GM12878 (cell line): Measurements from ENCODE around the gene CHPT1. TPM values are rescaled to one million over a fixed set of nuclear protein-coding genes. Genes with fewer than 3 reads are reported as not detected.

Source experiments
- ATAC-seq: fragments of 200-7000 bp; cut with Tn5 transposase; 3 replicates; pipeline ENCODE4 v1.9.1; 2020; ENCODE audit warnings: mild to moderate bottlenecking, moderate library complexity
- BruUV-seq: library from RNA; stranded (reverse); fragments of 400-500 nt; replicated peaks from 2 replicates; lab custom pipeline; 2021; lab: Mats Ljungman, UMichigan
- CTCF ChIA-PET: fragments of 300-600 bp; sonication (Branson Sonifier 250); formaldehyde crosslinking; extraction: SDS; loops from one replicate; lab custom pipeline; 2021; ENCODE audit warnings: inconsistent platforms; lab: Yijun Ruan, JAX
- POLR2A ChIA-PET: fragments of 350-600 bp; formaldehyde crosslinking; extraction: SDS; loops from one replicate; lab custom pipeline; 2021; ENCODE audit warnings: inconsistent platforms; lab: Charles Lee
- RAD21 ChIA-PET: fragments of 300-600 bp; sonication (Branson Sonifier 250); formaldehyde crosslinking; loops from one replicate; lab custom pipeline; 2023; ENCODE audit warnings: antibody characterized with exemption; ENCODE audit not compliant: unreplicated experiment; lab: Charles Lee
- SMC1A ChIA-PET: fragments of 300-600 bp; sonication (Branson Sonifier 250); formaldehyde crosslinking; loops from one replicate; lab custom pipeline; 2023; ENCODE audit not compliant: unreplicated experiment, uncharacterized antibody; lab: Charles Lee
- DNase-seq: peaks from one replicate; pipeline ENCODE4 v3.0.0-alpha.2; 2011; ENCODE audit warnings: low read depth, low spot score
- FAIRE-seq: peaks from 3 replicates; lab custom pipeline; 2011; peaks lifted over from hg19 to GRCh38; lab: Jason Lieb, UNC
- H2AFZ ChIP-seq: 2 replicates; pipeline ENCODE4 v1.6.0; 2011; ENCODE audit warnings: low read depth, low read length, control low read depth; ENCODE audit not compliant: control insufficient read depth
- H3K27ac ChIP-seq: 2 replicates; pipeline ENCODE4 v1.5.1; 2011; ENCODE audit warnings: control low read depth; ENCODE audit not compliant: control insufficient read depth, insufficient read depth
- H3K27me3 ChIP-seq, 2 experiments: replicated peaks in 1 of 2; 2 replicates each; pipeline versions ENCODE4 v1.6.0 to v1.6.1; 2011; ENCODE audit warnings: low read length in 1 of 2; ENCODE audit not compliant: control insufficient read depth in 2 of 2, insufficient read depth in 2 of 2
- H3K36me3 ChIP-seq, 2 experiments: 2 replicates each; pipeline ENCODE4 v1.5.1; 2011; ENCODE audit warnings: low read length in 1 of 2; ENCODE audit not compliant: control insufficient read depth in 2 of 2, insufficient read depth in 2 of 2
- H3K4me1 ChIP-seq: 2 replicates; pipeline ENCODE4 v1.6.1; 2011; ENCODE audit warnings: mild to moderate bottlenecking, low read length, moderate library complexity, mixed read lengths; ENCODE audit not compliant: control insufficient read depth, insufficient read depth
- H3K4me2 ChIP-seq: 2 replicates; pipeline ENCODE4 v1.6.0; 2011; ENCODE audit warnings: control low read depth; ENCODE audit not compliant: control insufficient read depth, insufficient read depth
- H3K4me3 ChIP-seq: fragments of 200-600 bp; sonication (generic); 2 replicates; pipeline ENCODE4 v1.5.1; 2016
- H3K79me2 ChIP-seq: 2 replicates; pipeline ENCODE4 v1.6.0; 2011; ENCODE audit warnings: low read length; ENCODE audit not compliant: control insufficient read depth, insufficient read depth
- H3K9ac ChIP-seq: 2 replicates; pipeline ENCODE4 v1.8.0; 2011; ENCODE audit warnings: low read length, control low read depth, mixed read lengths; ENCODE audit not compliant: control insufficient read depth, insufficient read depth
- H3K9me3 ChIP-seq: replicated peaks from 3 replicates; pipeline ENCODE4 v1.5.1; 2011; ENCODE audit warnings: mild to moderate bottlenecking, low read length; ENCODE audit not compliant: control insufficient read depth, insufficient read depth
- H4K20me1 ChIP-seq: 2 replicates; pipeline ENCODE4 v1.6.0; 2011; ENCODE audit not compliant: control insufficient read depth, insufficient read depth
- DPF2 ChIP-seq: fragments of 450-650 bp; IDR thresholded peaks from 2 replicates; pipeline ENCODE4 v1.6.1; 2017; ENCODE audit warnings: mild to moderate bottlenecking
- EZH2 ChIP-seq: IDR thresholded peaks from 2 replicates; pipeline ENCODE4 v1.6.1; 2012; ENCODE audit warnings: low read depth, mild to moderate bottlenecking, control low read depth, inconsistent platforms, low read length, borderline replicate concordance; ENCODE audit not compliant: control insufficient read depth
- GABPA ChIP-seq: IDR thresholded peaks from 2 replicates; pipeline ENCODE4 v1.6.1; 2014; ENCODE audit warnings: antibody characterized with exemption, low read depth, mild to moderate bottlenecking, inconsistent platforms
- KLF5 ChIP-seq: fragments of 450-650 bp; IDR thresholded peaks from 2 replicates; pipeline ENCODE4 v1.6.1; 2014; ENCODE audit warnings: mild to moderate bottlenecking; ENCODE audit not compliant: partially characterized antibody
- PRDM15 ChIP-seq: fragments of 450-650 bp; formaldehyde crosslinking; IDR thresholded peaks from 2 replicates; pipeline ENCODE4 v1.4.0; 2020; ENCODE audit warnings: mild to moderate bottlenecking, moderate library complexity
- REST ChIP-seq: IDR thresholded peaks from 2 replicates; pipeline ENCODE4 v1.6.1; 2012; ENCODE audit warnings: mild to moderate bottlenecking, low read depth, low read length
- RFX5 ChIP-seq: IDR thresholded peaks from 2 replicates; pipeline ENCODE4 v1.6.1; 2011; ENCODE audit warnings: low read depth, low read length, improper control_type of control experiment
- SPI1 ChIP-seq: IDR thresholded peaks from 2 replicates; pipeline ENCODE4 v1.6.1; 2011; ENCODE audit warnings: low read depth, mild to moderate bottlenecking, low read length, moderate library complexity, borderline replicate concordance; ENCODE audit not compliant: insufficient read depth
- SUZ12 ChIP-seq: fragments of 200-600 bp; sonication (generic); IDR thresholded peaks from one replicate; pipeline ENCODE4 v1.6.1; 2018; ENCODE audit warnings: antibody characterized with exemption, mild to moderate bottlenecking; ENCODE audit not compliant: unreplicated experiment
- ZBED1 ChIP-seq: IDR thresholded peaks from 2 replicates; pipeline ENCODE4 v1.6.1; 2016; ENCODE audit warnings: borderline replicate concordance
- ZNF592 ChIP-seq: fragments of 450-650 bp; IDR thresholded peaks from 2 replicates; pipeline ENCODE4 v1.6.1; 2017; ENCODE audit warnings: mild to moderate bottlenecking, moderate library complexity
- ZZZ3 ChIP-seq: IDR thresholded peaks from 2 replicates; pipeline ENCODE4 v1.6.1; 2011; ENCODE audit warnings: low read depth; ENCODE audit not compliant: control insufficient read depth, insufficient read length
- WGBS: methylation state at CpG from one replicate; pipeline ENCODE4 v1.1.6; 2016; ENCODE audit warnings: low lambda C conversion rate; ENCODE audit not compliant: insufficient replicate concordance, insufficient coverage; ENCODE audit errors: missing lambda C conversion rate; 5-methylcytosine and 5-hydroxymethylcytosine counted together
- in situ Hi-C: fragments of 300-500 bp; cut with MboI; formaldehyde crosslinking; loops from 9 replicates; pipeline ENCODE4 v1.14.3; 2018; ENCODE audit warnings: mixed read lengths
- intact Hi-C: fragments of 100-400 bp; cut with micrococcal nuclease; formaldehyde crosslinking; loops from one replicate; pipeline ENCODE4 v1.14.2; 2022; ENCODE audit not compliant: unreplicated experiment
- polyA plus RNA-seq, 11 experiments: library from polyadenylated mRNA; depleted of rRNA in 4 of 11; unstranded in 6 of 11; stranded (reverse) in 5 of 11; fragments of >200 nt; fragmentation: Nextera tagmentation in 4 of 11; fragmentation: Illumina TruSeq in 1 of 11; extraction: Ambion mirVana in 4 of 11; extraction: Trizol in 1 of 11; gene quantifications; 1 replicate in 1 of 11; 2 replicates in 10 of 11; pipeline versions ENCODE4 v1.2.1 to v1.2.3, GENCODE V29; 2011 to 2016; ENCODE audit warnings: inconsistent platforms in 2 of 11, missing spikeins in 2 of 11, low read depth in 1 of 11
- total RNA-seq, 4 experiments: library from RNA; depleted of rRNA in 3 of 4; stranded (reverse); fragments of >200 nt in 3 of 4; fragmentation: Illumina TruSeq in 1 of 4; extraction: Trizol in 1 of 4; gene quantifications; 2 replicates each; pipeline versions ENCODE4 v1.2.1 to v1.2.3, GENCODE V29; 2013 to 2021

Gene CHPT1
- total and polyA plus RNA-seq, 10 of the 15 experiments (the other 5 are each of a cell fraction or from before 2014, with no cell fraction given): 0.85 to 10.2 (median 3.9) TPM

- no TSS peak for BruUV-seq
- in situ Hi-C loops: no loop called here
- H3K4me1 ChIP-seq: no peaks in the 10 kb centered on the region
- H2AFZ ChIP-seq: no peak overlapping the region
- H3K4me2 ChIP-seq: no peak overlapping the region
- H4K20me1 ChIP-seq: no peaks in the 10 kb centered on the region
- SMC1A ChIA-PET: no interaction called here
- POLR2A ChIA-PET: no interaction called here
- no peaks in the 10 kb centered on the region; the same call in 2 of the 3 replicates for H3K9me3 ChIP-seq
- intact Hi-C loops: no loop called here
- H3K9ac ChIP-seq: no peak overlapping the region
- H3K79me2 ChIP-seq: no peaks in the 10 kb centered on the region
- no peak for FAIRE-seq
- H3K27me3 ChIP-seq: no peaks in the 10 kb centered on the region
- H3K4me3 ChIP-seq: no peak overlapping the region
- H3K27ac ChIP-seq: no peak overlapping the region
- 65% methylated on average over 4 of the region's 4 CpGs for whole genome bisulfite sequencing
- RAD21 ChIA-PET: no interaction called here
- no peak for ATAC-seq
- CTCF ChIA-PET: interaction anchor here (1.6 kb wide), 1 partner anchor 10 kb away, joined by 4 read pairs; no protein-coding TSS in a partner anchor
- DNase-seq: no peak
- no peaks in the 10 kb centered on the region for H3K36me3 ChIP-seq
- TF ChIP-seq PRDM15 (CRISPR knock-in tag) (no peak), REST (no peak), GABPA (no peak), ZZZ3 (no peak), SUZ12 (no peak), DPF2 (no peak), RFX5 (no peak), KLF5 (no peak), ZBED1 (no peak), EZH2 (no peak), ZNF592 (no peak), SPI1 (no peak)
These were observed 46.9 kb upstream of the CHPT1 start for GRCh38 chr12:101650346-101651117.
